Mesendoderm (in vitro differentiated cells): ENCODE data around the gene PDE6B.
A peak's percentile ranks its signal among the peaks of the same experiment; 100 is the strongest.

ENCODE experiments used
- DNase-seq: peaks from one replicate; pipeline ENCODE4 v3.0.0; 2013
- H2AK5ac ChIP-seq: 2 replicates; pipeline ENCODE4 v1.6.1; 2013; ENCODE audit warnings: low read length, inconsistent platforms
- H2BK120ac ChIP-seq: 2 replicates; pipeline ENCODE4 v1.6.1; 2013; ENCODE audit warnings: low read depth, mild to moderate bottlenecking, low read length, moderate library complexity, mixed read lengths
- H2BK15ac ChIP-seq: replicated peaks from 2 replicates; pipeline ENCODE4 v1.6.1; 2013; ENCODE audit warnings: low read depth, mild to moderate bottlenecking, moderate library complexity
- H2BK5ac ChIP-seq: 2 replicates; pipeline ENCODE4 v1.6.1; 2013; ENCODE audit warnings: low read length, inconsistent platforms
- H3K18ac ChIP-seq: 2 replicates; pipeline ENCODE4 v1.6.1; 2013; ENCODE audit warnings: mild to moderate bottlenecking, low read length, mixed read lengths
- H3K23ac ChIP-seq: one replicate; pipeline ENCODE4 v1.6.1; 2013; ENCODE audit warnings: low read length
- H3K27ac ChIP-seq: 2 replicates; pipeline ENCODE4 v1.5.1; 2013; ENCODE audit warnings: low read depth, mild to moderate bottlenecking, inconsistent platforms, low read length, moderate library complexity
- H3K27me3 ChIP-seq: 2 replicates; pipeline ENCODE4 v1.6.1; 2013; ENCODE audit warnings: low read length, control low read depth, mild to moderate bottlenecking, inconsistent platforms; ENCODE audit not compliant: insufficient read depth, poor library complexity
- H3K36me3 ChIP-seq: 2 replicates; pipeline ENCODE4 v1.6.1; 2013; ENCODE audit warnings: low read length, inconsistent platforms; ENCODE audit not compliant: control insufficient read depth, insufficient read depth
- H3K4ac ChIP-seq: one replicate; pipeline ENCODE4 v1.6.1; 2013; ENCODE audit warnings: low read depth, mild to moderate bottlenecking, low read length, moderate library complexity
- H3K4me1 ChIP-seq: 2 replicates; pipeline ENCODE4 v1.6.1; 2013; ENCODE audit warnings: low read depth, low read length, inconsistent platforms; ENCODE audit not compliant: control insufficient read depth
- H3K4me2 ChIP-seq: 2 replicates; pipeline ENCODE4 v1.6.1; 2013; ENCODE audit warnings: low read length
- H3K4me3 ChIP-seq: 2 replicates; pipeline ENCODE4 v1.5.1; 2013; ENCODE audit warnings: mild to moderate bottlenecking, low read length
- H3K56ac ChIP-seq: one replicate; pipeline ENCODE4 v1.6.1; 2013; ENCODE audit warnings: low read length
- H3K79me1 ChIP-seq: 2 replicates; pipeline ENCODE4 v1.6.1; 2013; ENCODE audit warnings: low read length, inconsistent platforms
- H3K79me2 ChIP-seq: 2 replicates; pipeline ENCODE4 v1.6.1; 2013; ENCODE audit warnings: mild to moderate bottlenecking, low read length; ENCODE audit not compliant: control insufficient read depth, insufficient read depth
- H3K9ac ChIP-seq: 2 replicates; pipeline ENCODE4 v1.6.1; 2013; ENCODE audit warnings: low read length, inconsistent platforms
- H4K5ac ChIP-seq: one replicate; pipeline ENCODE4 v1.6.1; 2013; ENCODE audit warnings: low read length
- H4K8ac ChIP-seq: one replicate; pipeline ENCODE4 v1.6.1; 2013; ENCODE audit warnings: low read depth, mild to moderate bottlenecking, control low read depth, low read length, moderate library complexity
- WGBS: extraction: QIAGEN DNeasy Blood & Tissue Kit; methylation state at CpG from one replicate; pipeline ENCODE4 v1.1.7; 2013; ENCODE audit warnings: low lambda C conversion rate, missing lambda C conversion rate; ENCODE audit not compliant: insufficient coverage; ENCODE audit errors: extremely low coverage; 5-methylcytosine and 5-hydroxymethylcytosine counted together

Gene PDE6B

GRCh38 chr4:663046-663437 is 37.7 kb downstream of the PDE6B start:
- Histone ChIP-seq H2AK5ac (no peak overlapping the region), H2BK120ac (no peak overlapping the region), H3K27ac (no peak overlapping the region), H3K23ac (no peak overlapping the region), H3K79me1 (no peaks in the 10 kb centered on the region), H2BK15ac (no peak overlapping the region), H2BK5ac (no peak overlapping the region), H3K4me3 (no peak overlapping the region), H3K27me3 (no peaks in the 10 kb centered on the region), H3K4me2 (peak overlapping the region; percentile 54), H4K5ac (no peak overlapping the region), H3K18ac (no peak overlapping the region), H3K4ac (no peak overlapping the region), H4K8ac (no peak overlapping the region), H3K56ac (peak overlapping the region; percentile 84), H3K9ac (peak overlapping the region; percentile 78), H3K79me2 (no peaks in the 10 kb centered on the region), H3K36me3 (no peaks in the 10 kb centered on the region), H3K4me1 (no peaks in the 10 kb centered on the region)
- no peak for DNase-seq
- WGBS, result no CpG with 5 or more reads among the region's 20 CpGs

GRCh38 chr4:663438-664428 is 38.4 kb downstream of the PDE6B start:
- Histone ChIP-seq H3K4me3 (peak overlapping the region; percentile 73), H3K27ac (no peak overlapping the region), H4K8ac (no peak overlapping the region), H2BK120ac (no peak overlapping the region), H3K4me2 (peak overlapping the region; percentile 54), H3K56ac (peak overlapping the region; percentile 84), H3K79me2 (no peaks in the 10 kb centered on the region), H2BK15ac (no peak overlapping the region), H3K4me1 (no peaks in the 10 kb centered on the region), H3K27me3 (no peaks in the 10 kb centered on the region), H3K9ac (peak overlapping the region; percentile 78), H3K4ac (no peak overlapping the region), H3K18ac (no peak overlapping the region), H4K5ac (no peak overlapping the region), H2AK5ac (no peak overlapping the region), H3K79me1 (no peaks in the 10 kb centered on the region), H3K23ac (no peak overlapping the region), H2BK5ac (no peak overlapping the region), H3K36me3 (no peaks in the 10 kb centered on the region)
- peak; percentile 38 for DNase-seq
- WGBS, result no CpG with 5 or more reads among the region's 80 CpGs

GRCh38 chr4:664713-665231 is 39.4 kb downstream of the PDE6B start:
- Histone ChIP-seq H3K4ac (no peak overlapping the region), H2AK5ac (no peak overlapping the region), H3K4me2 (no peak overlapping the region), H3K4me1 (no peaks in the 10 kb centered on the region), H3K4me3 (no peak overlapping the region), H3K79me1 (no peaks in the 10 kb centered on the region), H3K36me3 (no peaks in the 10 kb centered on the region), H3K23ac (no peak overlapping the region), H3K27ac (no peak overlapping the region), H3K79me2 (no peaks in the 10 kb centered on the region), H2BK120ac (no peak overlapping the region), H3K56ac (no peak overlapping the region), H3K27me3 (no peaks in the 10 kb centered on the region), H2BK5ac (no peak overlapping the region), H2BK15ac (no peak overlapping the region), H4K8ac (no peak overlapping the region), H3K9ac (no peak overlapping the region), H3K18ac (no peak overlapping the region), H4K5ac (no peak overlapping the region)
- DNase-seq, result no peak
- no CpG with 5 or more reads among the region's 24 CpGs for WGBS

GRCh38 chr4:665381-665750 is 40.0 kb downstream of the PDE6B start:
- Histone ChIP-seq H3K4me1 (no peaks in the 10 kb centered on the region), H3K79me1 (no peaks in the 10 kb centered on the region), H2BK120ac (no peak overlapping the region), H3K9ac (no peak overlapping the region), H2BK15ac (no peak overlapping the region), H3K56ac (no peak overlapping the region), H3K4me3 (no peak overlapping the region), H4K5ac (no peak overlapping the region), H3K27me3 (no peaks in the 10 kb centered on the region), H3K4me2 (no peak overlapping the region), H3K23ac (no peak overlapping the region), H4K8ac (no peak overlapping the region), H3K4ac (no peak overlapping the region), H3K18ac (no peak overlapping the region), H3K27ac (no peak overlapping the region), H3K79me2 (no peaks in the 10 kb centered on the region), H3K36me3 (no peaks in the 10 kb centered on the region), H2AK5ac (no peak overlapping the region), H2BK5ac (no peak overlapping the region)
- DNase-seq, result no peak
- no CpG with 5 or more reads among the region's 12 CpGs for WGBS

GRCh38 chr4:665751-666435 is 40.5 kb downstream of the PDE6B start:
- no peak for DNase-seq
- H4K8ac ChIP-seq, result no peak overlapping the region
- H4K5ac ChIP-seq, result no peak overlapping the region
- whole genome bisulfite sequencing, result no CpG with 5 or more reads among the region's 22 CpGs
- H3K27me3 ChIP-seq, result no peaks in the 10 kb centered on the region
- H2AK5ac ChIP-seq, result no peak overlapping the region
- H3K23ac ChIP-seq, result no peak overlapping the region
- no peak overlapping the region for H3K27ac ChIP-seq
- no peak overlapping the region for H2BK120ac ChIP-seq
- no peaks in the 10 kb centered on the region for H3K79me2 ChIP-seq
- no peak overlapping the region for H2BK5ac ChIP-seq
- no peak overlapping the region for H2BK15ac ChIP-seq
- H3K4me2 ChIP-seq, result no peak overlapping the region
- H3K4me3 ChIP-seq, result no peak overlapping the region
- no peak overlapping the region for H3K9ac ChIP-seq
- H3K56ac ChIP-seq, result no peak overlapping the region
- no peaks in the 10 kb centered on the region for H3K36me3 ChIP-seq
- no peak overlapping the region for H3K4ac ChIP-seq
- H3K4me1 ChIP-seq, result no peaks in the 10 kb centered on the region
- H3K79me1 ChIP-seq, result no peaks in the 10 kb centered on the region
- H3K18ac ChIP-seq, result no peak overlapping the region
